Lower leg skin (tissue), 3 donors: ENCODE data around the gene STRN4.

Experiments
- CTCF ChIP-seq, 3 donors: fragments of 450-650 bp; IDR thresholded peaks; one replicate each; pipeline ENCODE4 v1.5.1; 2016; ENCODE audit warnings: antibody characterized with exemption in 3 of 3, mild to moderate bottlenecking in 3 of 3, moderate library complexity in 2 of 3
- POLR2A ChIP-seq, 2 donors: fragments of 450-650 bp; IDR thresholded peaks; one replicate each; pipeline ENCODE4 v1.6.1; 2016 to 2017; ENCODE audit warnings: antibody characterized with exemption in 2 of 2, mild to moderate bottlenecking in 1 of 2, moderate library complexity in 1 of 2

GRCh38 chr19:46718934-46719622, 27.2 kb downstream of the STRN4 start:
- TF ChIP-seq POLR2A (IDR thresholded peaks at IDR 0.05) (no peak), CTCF (IDR thresholded peaks at IDR 0.05) (no peak)
